HepG2 (cell line): ENCODE results near the gene IMPDH2. TPM values are rescaled to one million over a fixed set of nuclear protein-coding genes. Genes with fewer than 3 reads are reported as not detected.

Experiments used
- AGO1 ChIP-seq: fragments of 200-400 bp; formaldehyde crosslinking; IDR thresholded peaks from 2 replicates; pipeline ENCODE4 v1.6.1; 2017; ENCODE audit warnings: mild to moderate bottlenecking, low read depth, low read length, moderate library complexity; ENCODE audit not compliant: poor library complexity, severe bottlenecking
- BHLHE40 ChIP-seq: IDR thresholded peaks from 2 replicates; pipeline ENCODE4 v1.6.1; 2011; ENCODE audit warnings: low read length, improper control_type of control experiment
- CAMTA2 ChIP-seq: sonication (generic); formaldehyde crosslinking; IDR thresholded peaks from 2 replicates; pipeline ENCODE4 v1.4.0; 2020; ENCODE audit warnings: mild to moderate bottlenecking, missing genetic modification reagents, borderline replicate concordance
- EED ChIP-seq: sonication (generic); formaldehyde crosslinking; IDR thresholded peaks from 2 replicates; pipeline ENCODE4 v1.5.0; 2020; ENCODE audit warnings: mild to moderate bottlenecking, missing genetic modification reagents
- ELF4 ChIP-seq: sonication (generic); formaldehyde crosslinking; IDR thresholded peaks from 2 replicates; pipeline ENCODE4 v1.5.0; 2020; ENCODE audit warnings: missing genetic modification reagents, mild to moderate bottlenecking, moderate library complexity, borderline replicate concordance
- HOXA5 ChIP-seq: sonication (generic); formaldehyde crosslinking; IDR thresholded peaks from 2 replicates; pipeline ENCODE4 v1.4.0; 2020; ENCODE audit warnings: missing genetic modification reagents
- KAT8 ChIP-seq: IDR thresholded peaks from 2 replicates; pipeline ENCODE4 v1.6.1; 2016; ENCODE audit warnings: missing genetic modification reagents, missing compliant biosample characterization
- MXI1 ChIP-seq: IDR thresholded peaks from 3 replicates; pipeline ENCODE4 v1.6.1; 2012; ENCODE audit warnings: low read depth, low read length, inconsistent platforms, borderline replicate concordance
- NFE2 ChIP-seq: sonication (generic); formaldehyde crosslinking; IDR thresholded peaks from 2 replicates; pipeline ENCODE4 v1.4.0; 2020; ENCODE audit warnings: missing genetic modification reagents
- PATZ1 ChIP-seq: sonication (generic); formaldehyde crosslinking; IDR thresholded peaks from 2 replicates; pipeline ENCODE4 v1.4.0; 2020; ENCODE audit warnings: missing genetic modification reagents
- POLR2AphosphoS5 ChIP-seq: IDR thresholded peaks from 2 replicates; pipeline ENCODE4 v1.6.1; 2012; ENCODE audit warnings: low read depth, low read length
- RNF2 ChIP-seq: fragments of 450-650 bp; conservative IDR thresholded peaks from 2 replicates; pipeline ENCODE4 v1.6.1; 2016; ENCODE audit warnings: low read depth
- SALL2 ChIP-seq: sonication (generic); formaldehyde crosslinking; IDR thresholded peaks from 2 replicates; pipeline ENCODE4 v1.8.1; 2023; ENCODE audit warnings: mild to moderate bottlenecking, missing genetic modification reagents, inconsistent platforms
- SNRNP70 ChIP-seq: fragments of 200-400 bp; formaldehyde crosslinking; IDR thresholded peaks from 2 replicates; pipeline ENCODE4 v1.6.1; 2017; ENCODE audit warnings: mild to moderate bottlenecking, low read depth, low read length, moderate library complexity
- TARDBP ChIP-seq: sonication (generic); formaldehyde crosslinking; IDR thresholded peaks from 2 replicates; pipeline ENCODE4 v1.8.0; 2022; ENCODE audit warnings: mild to moderate bottlenecking, missing genetic modification reagents
- ZBTB3 ChIP-seq: sonication (generic); formaldehyde crosslinking; IDR thresholded peaks from 2 replicates; pipeline ENCODE4 v1.4.0; 2020; ENCODE audit warnings: low read depth, mild to moderate bottlenecking, moderate library complexity, missing genetic modification reagents, borderline replicate concordance
- ZNF44 ChIP-seq: sonication (generic); formaldehyde crosslinking; IDR thresholded peaks from 2 replicates; pipeline ENCODE4 v1.5.1; 2020; ENCODE audit warnings: mild to moderate bottlenecking, missing genetic modification reagents
- ZNF614 ChIP-seq: IDR thresholded peaks from 2 replicates; pipeline ENCODE4 v1.6.1; 2018; ENCODE audit warnings: missing biosample characterization, missing genetic modification reagents, inconsistent platforms, borderline replicate concordance
- ZNF772 ChIP-seq: sonication (generic); formaldehyde crosslinking; IDR thresholded peaks from 2 replicates; pipeline ENCODE4 v1.5.0; 2020; ENCODE audit warnings: mild to moderate bottlenecking, missing genetic modification reagents
- polyA plus RNA-seq, 8 experiments: library from polyadenylated mRNA; depleted of rRNA in 3 of 8; stranded (reverse) in 7 of 8; unstranded in 1 of 8; fragments of >200 nt; fragmentation: Illumina TruSeq in 4 of 8; extraction: Trizol in 4 of 8; gene quantifications; 2 replicates each; pipeline versions ENCODE4 v1.2.1 to v1.2.3, GENCODE V29; 2011 to 2016; ENCODE audit warnings: low read depth in 4 of 8, missing spikeins in 1 of 8, mixed read lengths in 1 of 8; ENCODE audit not compliant: insufficient read depth in 1 of 8
- total RNA-seq, 5 experiments: library from RNA; depleted of rRNA; stranded (reverse); fragments of >200 nt; fragmentation: Illumina TruSeq; extraction: Trizol; gene quantifications; 2 replicates each; pipeline ENCODE4 v1.2.3, GENCODE V29; 2016; ENCODE audit warnings: low read depth in 1 of 5
- TF ChIP-seq, protein P1 (sequence below): sonication (generic); formaldehyde crosslinking; IDR thresholded peaks from 2 replicates; pipeline ENCODE4 v1.5.0; 2020; ENCODE audit warnings: missing genetic modification reagents
- TF ChIP-seq, protein P2 (sequence below): sonication (generic); formaldehyde crosslinking; IDR thresholded peaks from 2 replicates; pipeline ENCODE4 v1.8.1; 2023; ENCODE audit warnings: mild to moderate bottlenecking, missing genetic modification reagents, borderline replicate concordance
- TF ChIP-seq, protein P3 (sequence below): sonication (generic); formaldehyde crosslinking; IDR thresholded peaks from 2 replicates; pipeline ENCODE4 v1.5.0; 2020; ENCODE audit warnings: mild to moderate bottlenecking, missing genetic modification reagents

Gene IMPDH2
- total and polyA plus RNA-seq, 2 of the 13 experiments (the other 11 are each of a cell fraction or from before 2014, with no cell fraction given): 248 to 260 TPM

GRCh38 chr3:49021813-49022687 lies 7.1 kb downstream of the IMPDH2 start, which contains the start of gene NDUFAF3 (continued):
- TF ChIP-seq ZNF614 (CRISPR knock-in tag): peak; percentile 56; the same call in 1 of the 2 replicates
- peak; percentile 64; the same call in 2 of the 3 replicates for TF ChIP-seq MXI1
- TF ChIP-seq RNF2: peak; percentile 31; the same call in 1 of the 2 replicates
- TF ChIP-seq SNRNP70: 0 out of 2 replicates have a peak, but pooled peaks have one; percentile 45
- 0 out of 2 replicates have a peak, but pooled peaks have one; percentile 74 for TF ChIP-seq ZNF44 (CRISPR knock-in tag)
- TF ChIP-seq, protein P1, sequence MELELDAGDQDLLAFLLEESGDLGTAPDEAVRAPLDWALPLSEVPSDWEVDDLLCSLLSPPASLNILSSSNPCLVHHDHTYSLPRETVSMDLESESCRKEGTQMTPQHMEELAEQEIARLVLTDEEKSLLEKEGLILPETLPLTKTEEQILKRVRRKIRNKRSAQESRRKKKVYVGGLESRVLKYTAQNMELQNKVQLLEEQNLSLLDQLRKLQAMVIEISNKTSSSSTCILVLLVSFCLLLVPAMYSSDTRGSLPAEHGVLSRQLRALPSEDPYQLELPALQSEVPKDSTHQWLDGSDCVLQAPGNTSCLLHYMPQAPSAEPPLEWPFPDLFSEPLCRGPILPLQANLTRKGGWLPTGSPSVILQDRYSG: peak; percentile 74; the same call in 1 of the 2 replicates
- TF ChIP-seq ZBTB3 (CRISPR knock-in tag): no peak
- TF ChIP-seq PATZ1: peak; percentile 59
- peak; percentile 93; the same call in 1 of the 2 replicates for TF ChIP-seq CAMTA2 (CRISPR knock-in tag)
- TF ChIP-seq AGO1: peak; percentile 32
- TF ChIP-seq BHLHE40: peak; percentile 39; the same call in 1 of the 2 replicates
- TF ChIP-seq KAT8 (CRISPR knock-in tag): peak; percentile 82
- peak; percentile 65 for TF ChIP-seq SALL2 (CRISPR knock-in tag)
- TF ChIP-seq, protein P2, sequence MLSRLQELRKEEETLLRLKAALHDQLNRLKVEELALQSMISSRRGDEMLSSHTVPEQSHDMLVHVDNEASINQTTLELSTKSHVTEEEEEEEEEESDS (CRISPR knock-in tag): no peak
- TF ChIP-seq HOXA5 (CRISPR knock-in tag): no peak; the same call in 1 of the 2 replicates
- TF ChIP-seq ZNF772 (CRISPR knock-in tag): peak; percentile 89
- no peak; the same call in 1 of the 2 replicates for TF ChIP-seq ELF4
- TF ChIP-seq, protein P3, sequence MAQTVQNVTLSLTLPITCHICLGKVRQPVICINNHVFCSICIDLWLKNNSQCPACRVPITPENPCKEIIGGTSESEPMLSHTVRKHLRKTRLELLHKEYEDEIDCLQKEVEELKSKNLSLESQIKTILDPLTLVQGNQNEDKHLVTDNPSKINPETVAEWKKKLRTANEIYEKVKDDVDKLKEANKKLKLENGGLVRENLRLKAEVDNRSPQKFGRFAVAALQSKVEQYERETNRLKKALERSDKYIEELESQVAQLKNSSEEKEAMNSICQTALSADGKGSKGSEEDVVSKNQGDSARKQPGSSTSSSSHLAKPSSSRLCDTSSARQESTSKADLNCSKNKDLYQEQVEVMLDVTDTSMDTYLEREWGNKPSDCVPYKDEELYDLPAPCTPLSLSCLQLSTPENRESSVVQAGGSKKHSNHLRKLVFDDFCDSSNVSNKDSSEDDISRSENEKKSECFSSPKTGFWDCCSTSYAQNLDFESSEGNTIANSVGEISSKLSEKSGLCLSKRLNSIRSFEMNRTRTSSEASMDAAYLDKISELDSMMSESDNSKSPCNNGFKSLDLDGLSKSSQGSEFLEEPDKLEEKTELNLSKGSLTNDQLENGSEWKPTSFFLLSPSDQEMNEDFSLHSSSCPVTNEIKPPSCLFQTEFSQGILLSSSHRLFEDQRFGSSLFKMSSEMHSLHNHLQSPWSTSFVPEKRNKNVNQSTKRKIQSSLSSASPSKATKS: peak; percentile 23; the same call in 1 of the 2 replicates
- TF ChIP-seq NFE2 (CRISPR knock-in tag): no peak
- peak; percentile 76 for TF ChIP-seq EED (CRISPR knock-in tag)
- peak; percentile 78 for TF ChIP-seq POLR2AphosphoS5
- TF ChIP-seq TARDBP (CRISPR knock-in tag): peak; percentile 46; the same call in 1 of the 2 replicates
